GM12878 (cell line): ENCODE data around the gene POLN. TPM values are rescaled to one million over a fixed set of nuclear protein-coding genes. Genes with fewer than 3 reads are reported as not detected.

Experiments
- ATAC-seq: fragments of 200-7000 bp; cut with Tn5 transposase; 3 replicates; pipeline ENCODE4 v1.9.1; 2020; ENCODE audit warnings: mild to moderate bottlenecking, moderate library complexity
- BruUV-seq: library from RNA; stranded (reverse); fragments of 400-500 nt; replicated peaks from 2 replicates; lab custom pipeline; 2021; lab: Mats Ljungman, UMichigan
- CTCF ChIA-PET: fragments of 300-600 bp; sonication (Branson Sonifier 250); formaldehyde crosslinking; extraction: SDS; loops from one replicate; lab custom pipeline; 2021; ENCODE audit warnings: inconsistent platforms; lab: Yijun Ruan, JAX
- POLR2A ChIA-PET: fragments of 350-600 bp; formaldehyde crosslinking; extraction: SDS; loops from one replicate; lab custom pipeline; 2021; ENCODE audit warnings: inconsistent platforms; lab: Charles Lee
- RAD21 ChIA-PET: fragments of 300-600 bp; sonication (Branson Sonifier 250); formaldehyde crosslinking; loops from one replicate; lab custom pipeline; 2023; ENCODE audit warnings: antibody characterized with exemption; ENCODE audit not compliant: unreplicated experiment; lab: Charles Lee
- SMC1A ChIA-PET: fragments of 300-600 bp; sonication (Branson Sonifier 250); formaldehyde crosslinking; loops from one replicate; lab custom pipeline; 2023; ENCODE audit not compliant: unreplicated experiment, uncharacterized antibody; lab: Charles Lee
- DNase-seq: peaks from one replicate; pipeline ENCODE4 v3.0.0-alpha.2; 2011; ENCODE audit warnings: low read depth, low spot score
- FAIRE-seq: peaks from 3 replicates; lab custom pipeline; 2011; peaks lifted over from hg19 to GRCh38; lab: Jason Lieb, UNC
- H2AFZ ChIP-seq: 2 replicates; pipeline ENCODE4 v1.6.0; 2011; ENCODE audit warnings: low read depth, low read length, control low read depth; ENCODE audit not compliant: control insufficient read depth
- H3K27ac ChIP-seq: 2 replicates; pipeline ENCODE4 v1.5.1; 2011; ENCODE audit warnings: control low read depth; ENCODE audit not compliant: control insufficient read depth, insufficient read depth
- H3K27me3 ChIP-seq, 2 experiments: replicated peaks in 1 of 2; 2 replicates each; pipeline versions ENCODE4 v1.6.0 to v1.6.1; 2011; ENCODE audit warnings: low read length in 1 of 2; ENCODE audit not compliant: control insufficient read depth in 2 of 2, insufficient read depth in 2 of 2
- H3K36me3 ChIP-seq, 2 experiments: 2 replicates each; pipeline ENCODE4 v1.5.1; 2011; ENCODE audit warnings: low read length in 1 of 2; ENCODE audit not compliant: control insufficient read depth in 2 of 2, insufficient read depth in 2 of 2
- H3K4me1 ChIP-seq: 2 replicates; pipeline ENCODE4 v1.6.1; 2011; ENCODE audit warnings: mild to moderate bottlenecking, low read length, moderate library complexity, mixed read lengths; ENCODE audit not compliant: control insufficient read depth, insufficient read depth
- H3K4me2 ChIP-seq: 2 replicates; pipeline ENCODE4 v1.6.0; 2011; ENCODE audit warnings: control low read depth; ENCODE audit not compliant: control insufficient read depth, insufficient read depth
- H3K4me3 ChIP-seq: fragments of 200-600 bp; sonication (generic); 2 replicates; pipeline ENCODE4 v1.5.1; 2016
- H3K79me2 ChIP-seq: 2 replicates; pipeline ENCODE4 v1.6.0; 2011; ENCODE audit warnings: low read length; ENCODE audit not compliant: control insufficient read depth, insufficient read depth
- H3K9ac ChIP-seq: 2 replicates; pipeline ENCODE4 v1.8.0; 2011; ENCODE audit warnings: low read length, control low read depth, mixed read lengths; ENCODE audit not compliant: control insufficient read depth, insufficient read depth
- H3K9me3 ChIP-seq: replicated peaks from 3 replicates; pipeline ENCODE4 v1.5.1; 2011; ENCODE audit warnings: mild to moderate bottlenecking, low read length; ENCODE audit not compliant: control insufficient read depth, insufficient read depth
- H4K20me1 ChIP-seq: 2 replicates; pipeline ENCODE4 v1.6.0; 2011; ENCODE audit not compliant: control insufficient read depth, insufficient read depth
- ATF3 ChIP-seq: IDR thresholded peaks from 2 replicates; pipeline ENCODE4 v1.6.1; 2011; ENCODE audit warnings: low read depth, mild to moderate bottlenecking, low read length, moderate library complexity, borderline replicate concordance; ENCODE audit errors: extremely low read depth
- CEBPB ChIP-seq, 2 experiments: fragments of 150-350 bp in 1 of 2; IDR thresholded peaks; 2 replicates each; pipeline ENCODE4 v1.6.1; 2012 to 2014; ENCODE audit warnings: low read depth in 2 of 2, low read length in 2 of 2, borderline replicate concordance in 1 of 2, inconsistent platforms in 1 of 2
- CHD4 ChIP-seq: fragments of 200-600 bp; sonication (generic); IDR thresholded peaks from 2 replicates; pipeline ENCODE4 v1.6.1; 2016; ENCODE audit warnings: mild to moderate bottlenecking
- ESRRA ChIP-seq: IDR thresholded peaks from 2 replicates; pipeline ENCODE4 v1.6.1; 2012; ENCODE audit warnings: mild to moderate bottlenecking, low read length, improper control_type of control experiment
- GATAD2B ChIP-seq: fragments of 450-650 bp; conservative IDR thresholded peaks from 2 replicates; pipeline ENCODE4 v1.6.1; 2017; ENCODE audit warnings: low read depth, mild to moderate bottlenecking, moderate library complexity
- LARP7 ChIP-seq: fragments of 450-650 bp; IDR thresholded peaks from 2 replicates; pipeline ENCODE4 v1.6.1; 2017; ENCODE audit warnings: mild to moderate bottlenecking
- MTA2 ChIP-seq: fragments of 450-650 bp; IDR thresholded peaks from 2 replicates; pipeline ENCODE4 v1.6.1; 2016; ENCODE audit warnings: low read depth, mild to moderate bottlenecking, moderate library complexity
- NBN ChIP-seq: fragments of 450-650 bp; IDR thresholded peaks from 2 replicates; pipeline ENCODE4 v1.6.1; 2016
- NR2F1 ChIP-seq: fragments of 450-650 bp; conservative IDR thresholded peaks from 2 replicates; pipeline ENCODE4 v1.6.1; 2017; ENCODE audit warnings: mild to moderate bottlenecking
- RELB ChIP-seq: fragments of 450-650 bp; IDR thresholded peaks from 2 replicates; pipeline ENCODE4 v1.6.1; 2017; ENCODE audit warnings: low read depth, mild to moderate bottlenecking, moderate library complexity
- SIN3A ChIP-seq: IDR thresholded peaks from 2 replicates; pipeline ENCODE4 v1.6.1; 2012; ENCODE audit warnings: low read depth, low read length, improper control_type of control experiment
- SMAD1 ChIP-seq: fragments of 450-650 bp; IDR thresholded peaks from 2 replicates; pipeline ENCODE4 v1.6.1; 2018; ENCODE audit warnings: mild to moderate bottlenecking, low read depth; ENCODE audit not compliant: partially characterized antibody
- STAT1 ChIP-seq: fragments of 450-650 bp; conservative IDR thresholded peaks from 2 replicates; pipeline ENCODE4 v1.6.1; 2014; ENCODE audit warnings: antibody characterized with exemption, mild to moderate bottlenecking
- SUZ12 ChIP-seq: fragments of 200-600 bp; sonication (generic); IDR thresholded peaks from one replicate; pipeline ENCODE4 v1.6.1; 2018; ENCODE audit warnings: antibody characterized with exemption, mild to moderate bottlenecking; ENCODE audit not compliant: unreplicated experiment
- TCF3 ChIP-seq: IDR thresholded peaks from 2 replicates; pipeline ENCODE4 v1.6.1; 2012; ENCODE audit warnings: low read depth, mild to moderate bottlenecking, low read length, borderline replicate concordance; ENCODE audit not compliant: insufficient read depth
- ZBTB4 ChIP-seq: fragments of 450-650 bp; formaldehyde crosslinking; IDR thresholded peaks from 2 replicates; pipeline ENCODE4 v1.4.0; 2022; ENCODE audit warnings: mild to moderate bottlenecking, moderate library complexity
- ZNF622 ChIP-seq: fragments of 450-650 bp; IDR thresholded peaks from 2 replicates; pipeline ENCODE4 v1.6.1; 2017; ENCODE audit warnings: mild to moderate bottlenecking, inconsistent platforms
- ZSCAN29 ChIP-seq: fragments of 450-650 bp; IDR thresholded peaks from 2 replicates; pipeline ENCODE4 v1.6.1; 2017; ENCODE audit warnings: mild to moderate bottlenecking, moderate library complexity
- WGBS: methylation state at CpG from one replicate; pipeline ENCODE4 v1.1.6; 2016; ENCODE audit warnings: low lambda C conversion rate; ENCODE audit not compliant: insufficient replicate concordance, insufficient coverage; ENCODE audit errors: missing lambda C conversion rate; 5-methylcytosine and 5-hydroxymethylcytosine counted together
- in situ Hi-C: fragments of 300-500 bp; cut with MboI; formaldehyde crosslinking; loops from 9 replicates; pipeline ENCODE4 v1.14.3; 2018; ENCODE audit warnings: mixed read lengths
- intact Hi-C: fragments of 100-400 bp; cut with micrococcal nuclease; formaldehyde crosslinking; loops from one replicate; pipeline ENCODE4 v1.14.2; 2022; ENCODE audit not compliant: unreplicated experiment
- polyA plus RNA-seq, 11 experiments: library from polyadenylated mRNA; depleted of rRNA in 4 of 11; unstranded in 6 of 11; stranded (reverse) in 5 of 11; fragments of >200 nt; fragmentation: Nextera tagmentation in 4 of 11; fragmentation: Illumina TruSeq in 1 of 11; extraction: Ambion mirVana in 4 of 11; extraction: Trizol in 1 of 11; gene quantifications; 1 replicate in 1 of 11; 2 replicates in 10 of 11; pipeline versions ENCODE4 v1.2.1 to v1.2.3, GENCODE V29; 2011 to 2016; ENCODE audit warnings: inconsistent platforms in 2 of 11, missing spikeins in 2 of 11, low read depth in 1 of 11
- total RNA-seq, 4 experiments: library from RNA; depleted of rRNA in 3 of 4; stranded (reverse); fragments of >200 nt in 3 of 4; fragmentation: Illumina TruSeq in 1 of 4; extraction: Trizol in 1 of 4; gene quantifications; 2 replicates each; pipeline versions ENCODE4 v1.2.1 to v1.2.3, GENCODE V29; 2013 to 2021

Gene POLN
- total and polyA plus RNA-seq, 10 of the 15 experiments (the other 5 are each of a cell fraction or from before 2014, with no cell fraction given): 0.09 to 2.0 (median 0.95) TPM; not detected in 1

- WGBS: 38% methylated on average over 20 of the region's 24 CpGs
- no peaks in the 10 kb centered on the region for H3K9me3 ChIP-seq
- DNase-seq: no peak
- SMC1A ChIA-PET: no interaction called here
- no peak overlapping the region for H3K27ac ChIP-seq
- TF ChIP-seq GATAD2B (no peak), CEBPB (IDR thresholded peaks at IDR 0.05; ENCODE audit: borderline replicate concordance in 1 of 2, low read depth in 2 of 2, low read length in 2 of 2) (no peak), ZSCAN29 (no peak), ZBTB4 (CRISPR knock-in tag) (no peak), SUZ12 (no peak), TCF3 (no peak), ZNF622 (no peak), SMAD1 (no peak), MTA2 (no peak), CHD4 (no peak), LARP7 (no peak), NR2F1 (no peak), RELB (no peak), ATF3 (no peak), NBN (no peak), ESRRA (no peak), STAT1 (no peak), SIN3A (no peak)
- TF ChIP-seq, all 136 proteins: peak for 0
- BruUV-seq: no TSS peak
- POLR2A ChIA-PET: no interaction called here
- ATAC-seq: no peak
- Histone ChIP-seq H3K4me2 (no peak overlapping the region), H3K36me3 (no peaks in the 10 kb centered on the region), H3K9ac (no peak overlapping the region), H3K27me3 (no peaks in the 10 kb centered on the region), H4K20me1 (no peaks in the 10 kb centered on the region), H3K4me3 (no peak overlapping the region), H2AFZ (no peak overlapping the region), H3K79me2 (no peaks in the 10 kb centered on the region), H3K4me1 (no peaks in the 10 kb centered on the region)
- in situ Hi-C loops: no loop called here
- intact Hi-C loops: no loop called here
- no peak for FAIRE-seq
- RAD21 ChIA-PET: no interaction called here
- CTCF ChIA-PET: no interaction called here
These were observed 31.9 kb upstream of the POLN start for GRCh38 chr4:2273657-2274319.
